Suppressor macrophage treated with lipopolysaccharide for 1 hour (primary cell): ENCODE measurements around the gene PADI2.

ENCODE experiments used
- DNase-seq, 3 donors: peaks; one replicate each; pipeline ENCODE4 v3.0.0-alpha.2; 2020 to 2022

The PADI2 gene

GRCh38 chr1:17017435-17017834 lies 101.8 kb downstream of the PADI2 start:
- DNase-seq: no peak
